GM12878 (cell line): ENCODE results near the gene CCDC85A. TPM values are rescaled to one million over a fixed set of nuclear protein-coding genes. Genes with fewer than 3 reads are reported as not detected.

Source experiments
- ATAC-seq: fragments of 200-7000 bp; cut with Tn5 transposase; 3 replicates; pipeline ENCODE4 v1.9.1; 2020; ENCODE audit warnings: mild to moderate bottlenecking, moderate library complexity
- BruUV-seq: library from RNA; stranded (reverse); fragments of 400-500 nt; replicated peaks from 2 replicates; lab custom pipeline; 2021; lab: Mats Ljungman, UMichigan
- CTCF ChIA-PET: fragments of 300-600 bp; sonication (Branson Sonifier 250); formaldehyde crosslinking; extraction: SDS; loops from one replicate; lab custom pipeline; 2021; ENCODE audit warnings: inconsistent platforms; lab: Yijun Ruan, JAX
- POLR2A ChIA-PET: fragments of 350-600 bp; formaldehyde crosslinking; extraction: SDS; loops from one replicate; lab custom pipeline; 2021; ENCODE audit warnings: inconsistent platforms; lab: Charles Lee
- RAD21 ChIA-PET: fragments of 300-600 bp; sonication (Branson Sonifier 250); formaldehyde crosslinking; loops from one replicate; lab custom pipeline; 2023; ENCODE audit warnings: antibody characterized with exemption; ENCODE audit not compliant: unreplicated experiment; lab: Charles Lee
- SMC1A ChIA-PET: fragments of 300-600 bp; sonication (Branson Sonifier 250); formaldehyde crosslinking; loops from one replicate; lab custom pipeline; 2023; ENCODE audit not compliant: unreplicated experiment, uncharacterized antibody; lab: Charles Lee
- DNase-seq: peaks from one replicate; pipeline ENCODE4 v3.0.0-alpha.2; 2011; ENCODE audit warnings: low read depth, low spot score
- FAIRE-seq: peaks from 3 replicates; lab custom pipeline; 2011; peaks lifted over from hg19 to GRCh38; lab: Jason Lieb, UNC
- H2AFZ ChIP-seq: 2 replicates; pipeline ENCODE4 v1.6.0; 2011; ENCODE audit warnings: low read depth, low read length, control low read depth; ENCODE audit not compliant: control insufficient read depth
- H3K27ac ChIP-seq: 2 replicates; pipeline ENCODE4 v1.5.1; 2011; ENCODE audit warnings: control low read depth; ENCODE audit not compliant: control insufficient read depth, insufficient read depth
- H3K27me3 ChIP-seq, 2 experiments: replicated peaks in 1 of 2; 2 replicates each; pipeline versions ENCODE4 v1.6.0 to v1.6.1; 2011; ENCODE audit warnings: low read length in 1 of 2; ENCODE audit not compliant: control insufficient read depth in 2 of 2, insufficient read depth in 2 of 2
- H3K36me3 ChIP-seq, 2 experiments: 2 replicates each; pipeline ENCODE4 v1.5.1; 2011; ENCODE audit warnings: low read length in 1 of 2; ENCODE audit not compliant: control insufficient read depth in 2 of 2, insufficient read depth in 2 of 2
- H3K4me1 ChIP-seq: 2 replicates; pipeline ENCODE4 v1.6.1; 2011; ENCODE audit warnings: mild to moderate bottlenecking, low read length, moderate library complexity, mixed read lengths; ENCODE audit not compliant: control insufficient read depth, insufficient read depth
- H3K4me2 ChIP-seq: 2 replicates; pipeline ENCODE4 v1.6.0; 2011; ENCODE audit warnings: control low read depth; ENCODE audit not compliant: control insufficient read depth, insufficient read depth
- H3K4me3 ChIP-seq: fragments of 200-600 bp; sonication (generic); 2 replicates; pipeline ENCODE4 v1.5.1; 2016
- H3K79me2 ChIP-seq: 2 replicates; pipeline ENCODE4 v1.6.0; 2011; ENCODE audit warnings: low read length; ENCODE audit not compliant: control insufficient read depth, insufficient read depth
- H3K9ac ChIP-seq: 2 replicates; pipeline ENCODE4 v1.8.0; 2011; ENCODE audit warnings: low read length, control low read depth, mixed read lengths; ENCODE audit not compliant: control insufficient read depth, insufficient read depth
- H3K9me3 ChIP-seq: replicated peaks from 3 replicates; pipeline ENCODE4 v1.5.1; 2011; ENCODE audit warnings: mild to moderate bottlenecking, low read length; ENCODE audit not compliant: control insufficient read depth, insufficient read depth
- H4K20me1 ChIP-seq: 2 replicates; pipeline ENCODE4 v1.6.0; 2011; ENCODE audit not compliant: control insufficient read depth, insufficient read depth
- CEBPB ChIP-seq, 2 experiments: fragments of 150-350 bp in 1 of 2; IDR thresholded peaks; 2 replicates each; pipeline ENCODE4 v1.6.1; 2012 to 2014; ENCODE audit warnings: low read depth in 2 of 2, low read length in 2 of 2, borderline replicate concordance in 1 of 2, inconsistent platforms in 1 of 2
- IRF4 ChIP-seq: IDR thresholded peaks from 2 replicates; pipeline ENCODE4 v1.6.1; 2011; ENCODE audit warnings: low read depth, low read length
- JUND ChIP-seq: IDR thresholded peaks from 2 replicates; pipeline ENCODE4 v1.6.1; 2012; ENCODE audit warnings: low read depth, mild to moderate bottlenecking, low read length, improper control_type of control experiment, moderate library complexity
- MTA2 ChIP-seq: fragments of 450-650 bp; IDR thresholded peaks from 2 replicates; pipeline ENCODE4 v1.6.1; 2016; ENCODE audit warnings: low read depth, mild to moderate bottlenecking, moderate library complexity
- NBN ChIP-seq: fragments of 450-650 bp; IDR thresholded peaks from 2 replicates; pipeline ENCODE4 v1.6.1; 2016
- PAX8 ChIP-seq: fragments of 450-650 bp; IDR thresholded peaks from 2 replicates; pipeline ENCODE4 v1.6.1; 2017; ENCODE audit warnings: mild to moderate bottlenecking, moderate library complexity
- RAD51 ChIP-seq: fragments of 450-650 bp; IDR thresholded peaks from 2 replicates; pipeline ENCODE4 v1.6.1; 2016; ENCODE audit warnings: moderate library complexity, mild to moderate bottlenecking, inconsistent platforms
- TCF12 ChIP-seq: IDR thresholded peaks from 2 replicates; pipeline ENCODE4 v1.6.1; 2011; ENCODE audit warnings: low read depth, mild to moderate bottlenecking, low read length
- YY1 ChIP-seq: IDR thresholded peaks from 2 replicates; pipeline ENCODE4 v1.6.1; 2011; ENCODE audit warnings: low read depth, mild to moderate bottlenecking, low read length
- ZBTB4 ChIP-seq: fragments of 450-650 bp; formaldehyde crosslinking; IDR thresholded peaks from 2 replicates; pipeline ENCODE4 v1.4.0; 2022; ENCODE audit warnings: mild to moderate bottlenecking, moderate library complexity
- ZNF274 ChIP-seq: IDR thresholded peaks from one replicate; pipeline ENCODE4 v1.8.0; 2011; ENCODE audit not compliant: insufficient read length, insufficient read depth
- WGBS: methylation state at CpG from one replicate; pipeline ENCODE4 v1.1.6; 2016; ENCODE audit warnings: low lambda C conversion rate; ENCODE audit not compliant: insufficient replicate concordance, insufficient coverage; ENCODE audit errors: missing lambda C conversion rate; 5-methylcytosine and 5-hydroxymethylcytosine counted together
- in situ Hi-C: fragments of 300-500 bp; cut with MboI; formaldehyde crosslinking; loops from 9 replicates; pipeline ENCODE4 v1.14.3; 2018; ENCODE audit warnings: mixed read lengths
- intact Hi-C: fragments of 100-400 bp; cut with micrococcal nuclease; formaldehyde crosslinking; loops from one replicate; pipeline ENCODE4 v1.14.2; 2022; ENCODE audit not compliant: unreplicated experiment
- polyA plus RNA-seq, 11 experiments: library from polyadenylated mRNA; depleted of rRNA in 4 of 11; unstranded in 6 of 11; stranded (reverse) in 5 of 11; fragments of >200 nt; fragmentation: Nextera tagmentation in 4 of 11; fragmentation: Illumina TruSeq in 1 of 11; extraction: Ambion mirVana in 4 of 11; extraction: Trizol in 1 of 11; gene quantifications; 1 replicate in 1 of 11; 2 replicates in 10 of 11; pipeline versions ENCODE4 v1.2.1 to v1.2.3, GENCODE V29; 2011 to 2016; ENCODE audit warnings: inconsistent platforms in 2 of 11, missing spikeins in 2 of 11, low read depth in 1 of 11
- total RNA-seq, 4 experiments: library from RNA; depleted of rRNA in 3 of 4; stranded (reverse); fragments of >200 nt in 3 of 4; fragmentation: Illumina TruSeq in 1 of 4; extraction: Trizol in 1 of 4; gene quantifications; 2 replicates each; pipeline versions ENCODE4 v1.2.1 to v1.2.3, GENCODE V29; 2013 to 2021
- TF ChIP-seq, protein P1 (sequence below): IDR thresholded peaks from 2 replicates; pipeline ENCODE4 v1.6.1; 2012; ENCODE audit warnings: low read depth, low read length, improper control_type of control experiment
- TF ChIP-seq, protein P2 (sequence below): IDR thresholded peaks from 2 replicates; pipeline ENCODE4 v1.6.1; 2012; ENCODE audit warnings: low read depth, low read length, improper control_type of control experiment
- TF ChIP-seq, protein P3 (sequence below): fragments of 450-650 bp; IDR thresholded peaks from 2 replicates; pipeline ENCODE4 v1.6.1; 2017; ENCODE audit warnings: mild to moderate bottlenecking, moderate library complexity

Gene CCDC85A
- total and polyA plus RNA-seq, 10 of the 15 experiments (the other 5 are each of a cell fraction or from before 2014, with no cell fraction given), result 0.02 to 0.57 (median 0.04) TPM; not detected in 7

DNA sequence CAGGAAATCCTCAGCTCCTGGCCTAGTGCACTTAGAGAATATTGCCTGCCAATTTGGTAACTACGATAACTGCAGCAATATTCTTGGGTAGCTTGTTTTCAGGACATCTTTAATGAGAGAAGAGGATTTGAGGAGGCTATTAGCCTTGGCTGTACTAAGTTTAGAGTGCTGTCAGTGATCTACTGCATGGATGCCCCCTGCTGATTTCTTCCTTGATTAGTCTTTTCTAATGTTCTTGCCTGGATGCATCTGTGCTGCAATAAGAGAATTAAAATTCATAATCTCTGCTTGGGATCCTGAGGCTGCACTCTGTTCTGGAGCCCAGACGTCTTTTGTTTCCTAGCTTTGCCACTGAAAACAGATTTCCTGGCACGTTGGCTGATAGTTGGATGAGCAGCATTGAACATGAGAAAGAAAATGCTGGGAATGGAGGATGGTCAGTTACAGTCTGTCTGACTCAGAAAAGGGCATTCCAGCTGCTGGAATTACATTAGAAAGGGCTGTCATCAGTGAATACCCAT is 115.4 kb downstream of the CCDC85A start (continued):
- no peak for TF ChIP-seq ZBTB4 (CRISPR knock-in tag)
- TF ChIP-seq, all 136 proteins: peak for 0

DNA sequence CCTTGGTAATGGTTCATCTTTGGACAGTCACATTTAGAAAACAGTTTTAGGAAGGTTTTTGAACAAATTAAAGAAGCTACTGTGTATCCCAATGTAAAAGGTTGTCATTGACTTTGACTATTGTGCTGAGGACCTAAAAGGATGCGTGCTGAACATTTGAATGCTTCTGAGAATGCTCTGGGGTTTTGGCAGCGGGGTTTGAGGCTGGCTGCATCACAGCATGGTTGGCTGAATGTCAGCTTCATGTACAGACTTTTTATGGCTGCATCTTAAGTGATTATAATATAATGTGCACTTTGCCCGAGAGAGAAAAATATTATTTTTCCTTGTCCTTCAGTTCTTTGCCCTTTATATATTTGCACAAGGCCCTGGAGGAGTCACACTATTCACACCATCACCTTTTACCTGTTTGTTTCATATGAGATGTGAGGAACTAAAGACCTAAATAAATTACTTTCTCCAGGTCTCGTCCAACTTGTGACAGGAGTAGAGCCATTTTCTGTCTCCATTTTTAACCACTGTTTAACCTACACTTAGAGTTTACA is 125.9 kb downstream of the CCDC85A start:
- in situ Hi-C loops, result no loop called here
- H3K4me1 ChIP-seq, result no peaks in the 10 kb centered on the region
- ChIA-PET POLR2A (no interaction called here), CTCF (interaction anchor here (1.4 to 1.8 kb wide), 2 partner anchors 10 to 126 kb away, joined by 3 read pairs; partner anchors contain the start of gene CCDC85A), RAD21 (no interaction called here), SMC1A (interaction anchor here (1.1 kb wide), 1 partner anchor 108 kb away, joined by 4 read pairs; no protein-coding TSS in a partner anchor)
- BruUV-seq, result no TSS peak
- no peaks in the 10 kb centered on the region for H3K27me3 ChIP-seq
- H3K9me3 ChIP-seq, result no peaks in the 10 kb centered on the region
- FAIRE-seq (no peak), DNase-seq (no peak), ATAC-seq (no peak)
- H4K20me1 ChIP-seq, result no peaks in the 10 kb centered on the region
- H3K9ac ChIP-seq, result no peak overlapping the region
- H3K4me2 ChIP-seq, result no peak overlapping the region
- intact Hi-C loops, result no loop called here
- no peaks in the 10 kb centered on the region for H3K36me3 ChIP-seq
- TF ChIP-seq MTA2 (no peak), TCF12 (no peak), JUND (no peak), RAD51 (no peak), IRF4 (no peak), CEBPB (IDR thresholded peaks at IDR 0.05; ENCODE audit: borderline replicate concordance in 1 of 2, low read depth in 2 of 2, low read length in 2 of 2) (no peak), ZNF274 (no peak), YY1 (no peak), NBN (no peak), PAX8 (no peak)
- TF ChIP-seq, protein P1, sequence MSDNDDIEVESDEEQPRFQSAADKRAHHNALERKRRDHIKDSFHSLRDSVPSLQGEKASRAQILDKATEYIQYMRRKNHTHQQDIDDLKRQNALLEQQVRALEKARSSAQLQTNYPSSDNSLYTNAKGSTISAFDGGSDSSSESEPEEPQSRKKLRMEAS, result no peak
- TF ChIP-seq, protein P2, sequence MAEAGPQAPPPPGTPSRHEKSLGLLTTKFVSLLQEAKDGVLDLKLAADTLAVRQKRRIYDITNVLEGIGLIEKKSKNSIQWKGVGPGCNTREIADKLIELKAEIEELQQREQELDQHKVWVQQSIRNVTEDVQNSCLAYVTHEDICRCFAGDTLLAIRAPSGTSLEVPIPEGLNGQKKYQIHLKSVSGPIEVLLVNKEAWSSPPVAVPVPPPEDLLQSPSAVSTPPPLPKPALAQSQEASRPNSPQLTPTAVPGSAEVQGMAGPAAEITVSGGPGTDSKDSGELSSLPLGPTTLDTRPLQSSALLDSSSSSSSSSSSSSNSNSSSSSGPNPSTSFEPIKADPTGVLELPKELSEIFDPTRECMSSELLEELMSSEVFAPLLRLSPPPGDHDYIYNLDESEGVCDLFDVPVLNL, result no peak
- TF ChIP-seq, protein P3, sequence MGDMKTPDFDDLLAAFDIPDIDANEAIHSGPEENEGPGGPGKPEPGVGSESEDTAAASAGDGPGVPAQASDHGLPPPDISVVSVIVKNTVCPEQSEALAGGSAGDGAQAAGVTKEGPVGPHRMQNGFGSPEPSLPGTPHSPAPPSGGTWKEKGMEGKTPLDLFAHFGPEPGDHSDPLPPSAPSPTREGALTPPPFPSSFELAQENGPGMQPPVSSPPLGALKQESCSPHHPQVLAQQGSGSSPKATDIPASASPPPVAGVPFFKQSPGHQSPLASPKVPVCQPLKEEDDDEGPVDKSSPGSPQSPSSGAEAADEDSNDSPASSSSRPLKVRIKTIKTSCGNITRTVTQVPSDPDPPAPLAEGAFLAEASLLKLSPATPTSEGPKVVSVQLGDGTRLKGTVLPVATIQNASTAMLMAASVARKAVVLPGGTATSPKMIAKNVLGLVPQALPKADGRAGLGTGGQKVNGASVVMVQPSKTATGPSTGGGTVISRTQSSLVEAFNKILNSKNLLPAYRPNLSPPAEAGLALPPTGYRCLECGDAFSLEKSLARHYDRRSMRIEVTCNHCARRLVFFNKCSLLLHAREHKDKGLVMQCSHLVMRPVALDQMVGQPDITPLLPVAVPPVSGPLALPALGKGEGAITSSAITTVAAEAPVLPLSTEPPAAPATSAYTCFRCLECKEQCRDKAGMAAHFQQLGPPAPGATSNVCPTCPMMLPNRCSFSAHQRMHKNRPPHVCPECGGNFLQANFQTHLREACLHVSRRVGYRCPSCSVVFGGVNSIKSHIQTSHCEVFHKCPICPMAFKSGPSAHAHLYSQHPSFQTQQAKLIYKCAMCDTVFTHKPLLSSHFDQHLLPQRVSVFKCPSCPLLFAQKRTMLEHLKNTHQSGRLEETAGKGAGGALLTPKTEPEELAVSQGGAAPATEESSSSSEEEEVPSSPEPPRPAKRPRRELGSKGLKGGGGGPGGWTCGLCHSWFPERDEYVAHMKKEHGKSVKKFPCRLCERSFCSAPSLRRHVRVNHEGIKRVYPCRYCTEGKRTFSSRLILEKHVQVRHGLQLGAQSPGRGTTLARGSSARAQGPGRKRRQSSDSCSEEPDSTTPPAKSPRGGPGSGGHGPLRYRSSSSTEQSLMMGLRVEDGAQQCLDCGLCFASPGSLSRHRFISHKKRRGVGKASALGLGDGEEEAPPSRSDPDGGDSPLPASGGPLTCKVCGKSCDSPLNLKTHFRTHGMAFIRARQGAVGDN, result no peak
- no peak overlapping the region for H3K27ac ChIP-seq
- no peak overlapping the region for H3K4me3 ChIP-seq
- no peaks in the 10 kb centered on the region for H3K79me2 ChIP-seq
- no peak overlapping the region for H2AFZ ChIP-seq
- 10% methylated on average over 4 of the region's 4 CpGs for WGBS
